NOMO-1 treated with DMSO at 0.1 percent for 48 hours (cell line): ENCODE data around the gene TNIK.

ENCODE experiments used
- DNase-seq: peaks from one replicate; lab custom pipeline; 2025; ENCODE audit not compliant: unreplicated experiment; lab: John Stamatoyannopoulos, UW

The TNIK gene

GRCh38 chr3:171459942-171460724, at the start of gene TNIK:
TNIK (minus strand) TSS chr3:171460405; CDS start chr3:171460063, 342 bp downstream.
- DNase-seq, result peak; percentile 77

- DNase-seq, result no peak
Measured at GRCh38 chr3:171508676-171509075, 48.5 kb upstream of the TNIK start.

GRCh38 chr3:171508206-171508605, 48.0 kb upstream of the TNIK start:
- DNase-seq, result no peak

- DNase-seq, result no peak
Measured at GRCh38 chr3:171506743-171507319, 46.6 kb upstream of the TNIK start.

- DNase-seq, result no peak
Measured at GRCh38 chr3:171505822-171506333, 45.7 kb upstream of the TNIK start.

GRCh38 chr3:171504376-171504775, 44.2 kb upstream of the TNIK start:
- no peak for DNase-seq

- DNase-seq, result no peak
Measured at GRCh38 chr3:171503817-171504216, 43.6 kb upstream of the TNIK start.

GRCh38 chr3:171498921-171499320, 38.7 kb upstream of the TNIK start:
- DNase-seq, result no peak

GRCh38 chr3:171497468-171497867, 37.3 kb upstream of the TNIK start:
- no peak for DNase-seq

GRCh38 chr3:171495413-171495812, 35.2 kb upstream of the TNIK start:
- no peak for DNase-seq

- DNase-seq, result no peak
Measured at GRCh38 chr3:171494457-171495109, 34.4 kb upstream of the TNIK start.

- peak; percentile 24 for DNase-seq
Measured at GRCh38 chr3:171491361-171491760, 31.2 kb upstream of the TNIK start.

- no peak for DNase-seq
Measured at GRCh38 chr3:171490901-171491300, 30.7 kb upstream of the TNIK start.

GRCh38 chr3:171489348-171489747, 29.1 kb upstream of the TNIK start:
- no peak for DNase-seq

GRCh38 chr3:171488479-171488878, 28.3 kb upstream of the TNIK start:
- no peak for DNase-seq

GRCh38 chr3:171487382-171487781, 27.2 kb upstream of the TNIK start:
- no peak for DNase-seq

- DNase-seq, result no peak
Measured at GRCh38 chr3:171485338-171485737, 25.1 kb upstream of the TNIK start.

- no peak for DNase-seq
Measured at GRCh38 chr3:171481011-171481410, 20.8 kb upstream of the TNIK start.

GRCh38 chr3:171480526-171480925, 20.3 kb upstream of the TNIK start:
- DNase-seq, result no peak

- DNase-seq, result no peak
Measured at GRCh38 chr3:171476532-171477102, 16.4 kb upstream of the TNIK start.

GRCh38 chr3:171472552-171472951, 12.3 kb upstream of the TNIK start:
- DNase-seq, result no peak
